PFSK-1 (cell line): ENCODE results near the gene GRM4.

Experiments
- FOXP2 ChIP-seq: optimal IDR thresholded peaks from 2 replicates; pipeline ENCODE3; 2011; ENCODE audit warnings: borderline replicate concordance, control low read depth, inconsistent platforms; ENCODE audit not compliant: insufficient read depth; ENCODE audit errors: extremely low read length, extremely low read depth
- POLR2AphosphoS5 ChIP-seq: IDR thresholded peaks from 2 replicates; pipeline ENCODE4 v1.6.1; 2012; ENCODE audit warnings: low read depth, mild to moderate bottlenecking, control low read depth, low read length, moderate library complexity
- TAF1 ChIP-seq: IDR thresholded peaks from 2 replicates; pipeline ENCODE4 v1.6.1; 2012; ENCODE audit warnings: low read length, control low read depth, borderline replicate concordance; ENCODE audit not compliant: insufficient read depth

- TF ChIP-seq POLR2AphosphoS5 (no peak), TAF1 (no peak), FOXP2 (no peak)
These were observed 50.8 kb downstream of the GRM4 start for GRCh38 chr6:34095136-34095505.
